GM12892 (cell line): ENCODE data around the gene GET4.

Experiments
- DNase-seq: peaks from one replicate; pipeline ENCODE4 v3.0.0; 2011; ENCODE audit not compliant: insufficient read length
- FAIRE-seq: peaks from 2 replicates; lab custom pipeline; 2011; peaks lifted over from hg19 to GRCh38; lab: Jason Lieb, UNC
- POLR2A ChIP-seq: IDR thresholded peaks from 2 replicates; pipeline ENCODE4 v1.6.1; 2011; ENCODE audit warnings: low read depth, low read length, control low read depth
- POLR2AphosphoS5 ChIP-seq: IDR thresholded peaks from 2 replicates; pipeline ENCODE4 v1.6.1; 2011; ENCODE audit warnings: low read depth, low read length, control low read depth
- TAF1 ChIP-seq: IDR thresholded peaks from 2 replicates; pipeline ENCODE4 v1.6.1; 2011; ENCODE audit warnings: low read depth, mild to moderate bottlenecking, control low read depth, low read length, borderline replicate concordance

GET4 gene

GRCh38 chr7:875476-876076 lies 778 bp upstream of the GET4 start:
- no peak for TF ChIP-seq POLR2A
- no peak for TF ChIP-seq TAF1
- TF ChIP-seq POLR2AphosphoS5: no peak
- DNase-seq (no peak), FAIRE-seq (no peak)

GRCh38 chr7:876972-877311 lies 588 bp downstream of the GET4 start:
- FAIRE-seq (no peak), DNase-seq (no peak)
- TF ChIP-seq TAF1: no peak
- no peak for TF ChIP-seq POLR2A
- 0 out of 2 replicates have a peak, but pooled peaks have one; percentile 9 for TF ChIP-seq POLR2AphosphoS5

- FAIRE-seq (no peak), DNase-seq (no peak)
- no peak for TF ChIP-seq POLR2AphosphoS5
- TF ChIP-seq TAF1: no peak
- TF ChIP-seq POLR2A: no peak
These were observed 1.2 kb downstream of the GET4 start for GRCh38 chr7:877312-878232.

- DNase-seq (no peak), FAIRE-seq (no peak)
- TF ChIP-seq TAF1 (no peak), POLR2A (no peak), POLR2AphosphoS5 (no peak)
These were observed 2.7 kb downstream of the GET4 start for GRCh38 chr7:879093-879492.

GRCh38 chr7:879706-880105 lies 3.4 kb downstream of the GET4 start:
- no peak for DNase-seq
- TF ChIP-seq POLR2A: no peak
- TF ChIP-seq POLR2AphosphoS5: no peak
- TF ChIP-seq TAF1: no peak
- FAIRE-seq: no peak

GRCh38 chr7:880450-880849 lies 4.1 kb downstream of the GET4 start:
- TF ChIP-seq TAF1 (no peak), POLR2A (no peak), POLR2AphosphoS5 (no peak)
- no peak for FAIRE-seq
- DNase-seq: no peak

- TF ChIP-seq TAF1: no peak
- no peak for TF ChIP-seq POLR2AphosphoS5
- TF ChIP-seq POLR2A: no peak
- no peak for FAIRE-seq
These were observed 5.3 kb downstream of the GET4 start for GRCh38 chr7:881441-882234.

GRCh38 chr7:882336-883035 lies 6.1 kb downstream of the GET4 start:
- TF ChIP-seq POLR2AphosphoS5 (no peak), POLR2A (no peak), TAF1 (no peak)
- DNase-seq (no peak), FAIRE-seq (no peak)

More at GRCh38 chr7:881441-882234, 5.3 kb downstream of the GET4 start:
- no peak for DNase-seq

- no peak for TF ChIP-seq POLR2A
- TF ChIP-seq TAF1: no peak
- no peak for TF ChIP-seq POLR2AphosphoS5
- DNase-seq: no peak
- no peak for FAIRE-seq
These were observed 7.0 kb downstream of the GET4 start for GRCh38 chr7:883055-884021.

GRCh38 chr7:884191-885003 lies 8.0 kb downstream of the GET4 start:
- FAIRE-seq: no peak
- no peak for DNase-seq
- TF ChIP-seq TAF1: no peak
- no peak for TF ChIP-seq POLR2A
- no peak for TF ChIP-seq POLR2AphosphoS5
